Measurements from ENCODE around the gene TBC1D14.

TBC1D14 gene

GRCh38 chr4:7000421-7001176 is 91.0 kb downstream of the TBC1D14 start:
- DNase-seq: no peak

- no peak for DNase-seq
These were observed 91.6 kb downstream of the TBC1D14 start for GRCh38 chr4:7001271-7001670.

GRCh38 chr4:7002336-7002735 is 92.7 kb downstream of the TBC1D14 start:
- no peak for DNase-seq

- DNase-seq: no peak
These were observed 93.7 kb downstream of the TBC1D14 start for GRCh38 chr4:7003176-7003878.

GRCh38 chr4:7003879-7004240 is 94.2 kb downstream of the TBC1D14 start:
- no peak for DNase-seq

- no peak for DNase-seq
These were observed 94.7 kb downstream of the TBC1D14 start for GRCh38 chr4:7004331-7004730.

- DNase-seq: no peak
These were observed 95.9 kb downstream of the TBC1D14 start for GRCh38 chr4:7005571-7005970.

GRCh38 chr4:7006411-7006810 is 96.8 kb downstream of the TBC1D14 start:
- no peak for DNase-seq

- DNase-seq: no peak
These were observed 97.7 kb downstream of the TBC1D14 start for GRCh38 chr4:7007142-7007907.

GRCh38 chr4:7007944-7008343 is 98.3 kb downstream of the TBC1D14 start:
- no peak for DNase-seq

GRCh38 chr4:7009564-7009963 is 99.9 kb downstream of the TBC1D14 start:
- no peak for DNase-seq

- peak; percentile 22 for DNase-seq
These were observed 103.5 kb downstream of the TBC1D14 start for GRCh38 chr4:7013175-7013574.

- no peak for DNase-seq
These were observed 105.2 kb downstream of the TBC1D14 start for GRCh38 chr4:7014815-7015214.

- no peak for DNase-seq
These were observed 105.9 kb downstream of the TBC1D14 start for GRCh38 chr4:7015383-7016035.

- no peak for DNase-seq
These were observed 106.5 kb downstream of the TBC1D14 start for GRCh38 chr4:7016086-7016485.

GRCh38 chr4:7016512-7016911 is 106.9 kb downstream of the TBC1D14 start:
- no peak for DNase-seq

GRCh38 chr4:7017446-7018048 is 107.9 kb downstream of the TBC1D14 start:
- no peak for DNase-seq

GRCh38 chr4:7018281-7018680 is 108.7 kb downstream of the TBC1D14 start:
- no peak for DNase-seq

- DNase-seq: no peak
These were observed 109.7 kb downstream of the TBC1D14 start for GRCh38 chr4:7019367-7019766.

GRCh38 chr4:7020290-7020689 is 110.7 kb downstream of the TBC1D14 start:
- no peak for DNase-seq

- DNase-seq: no peak
These were observed 111.2 kb downstream of the TBC1D14 start for GRCh38 chr4:7020856-7021255.

GRCh38 chr4:7021355-7021754 is 111.7 kb downstream of the TBC1D14 start:
- DNase-seq: no peak

Measured in right kidney (tissue), 1 donor.